Hepatocyte (in vitro differentiated cells): ENCODE data around the gene GSN.

Experiments used
- EZH2 ChIP-seq: fragments of 200-600 bp; sonication (generic); IDR thresholded peaks from 2 replicates; pipeline ENCODE4 v1.6.1; 2016; ENCODE audit warnings: antibody characterized with exemption, mild to moderate bottlenecking, borderline replicate concordance
- EZH2phosphoT487 ChIP-seq: fragments of 200-600 bp; sonication (generic); IDR thresholded peaks from one replicate; pipeline ENCODE4 v1.6.1; 2018; ENCODE audit warnings: antibody characterized with exemption, mild to moderate bottlenecking, low read depth, moderate library complexity; ENCODE audit not compliant: unreplicated experiment, severe bottlenecking
- TF ChIP-seq, protein P1 (sequence below): fragments of 200-600 bp; sonication (generic); IDR thresholded peaks from 2 replicates; pipeline ENCODE4 v1.5.1; 2016; ENCODE audit warnings: antibody characterized with exemption, mild to moderate bottlenecking; ENCODE audit not compliant: poor library complexity

DNA sequence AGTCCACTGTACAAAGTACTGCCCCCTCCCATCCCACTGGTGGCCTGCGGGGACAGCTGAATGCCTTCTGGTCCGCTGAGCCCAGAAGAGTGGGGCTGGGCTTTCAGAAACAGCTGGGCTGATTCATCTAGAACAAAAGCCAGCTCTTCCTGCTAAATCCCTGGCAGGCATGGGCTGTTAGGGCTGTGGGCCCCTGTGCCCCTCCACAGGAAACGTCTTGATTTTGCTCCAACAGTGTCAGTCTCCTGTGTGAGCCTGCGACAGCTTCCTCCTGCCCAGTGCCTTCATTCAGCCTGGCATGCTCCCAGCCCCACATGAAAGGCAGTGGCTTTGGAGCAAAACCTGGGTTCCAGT is 6.9 kb upstream of the GSN start:
- TF ChIP-seq, protein P1, sequence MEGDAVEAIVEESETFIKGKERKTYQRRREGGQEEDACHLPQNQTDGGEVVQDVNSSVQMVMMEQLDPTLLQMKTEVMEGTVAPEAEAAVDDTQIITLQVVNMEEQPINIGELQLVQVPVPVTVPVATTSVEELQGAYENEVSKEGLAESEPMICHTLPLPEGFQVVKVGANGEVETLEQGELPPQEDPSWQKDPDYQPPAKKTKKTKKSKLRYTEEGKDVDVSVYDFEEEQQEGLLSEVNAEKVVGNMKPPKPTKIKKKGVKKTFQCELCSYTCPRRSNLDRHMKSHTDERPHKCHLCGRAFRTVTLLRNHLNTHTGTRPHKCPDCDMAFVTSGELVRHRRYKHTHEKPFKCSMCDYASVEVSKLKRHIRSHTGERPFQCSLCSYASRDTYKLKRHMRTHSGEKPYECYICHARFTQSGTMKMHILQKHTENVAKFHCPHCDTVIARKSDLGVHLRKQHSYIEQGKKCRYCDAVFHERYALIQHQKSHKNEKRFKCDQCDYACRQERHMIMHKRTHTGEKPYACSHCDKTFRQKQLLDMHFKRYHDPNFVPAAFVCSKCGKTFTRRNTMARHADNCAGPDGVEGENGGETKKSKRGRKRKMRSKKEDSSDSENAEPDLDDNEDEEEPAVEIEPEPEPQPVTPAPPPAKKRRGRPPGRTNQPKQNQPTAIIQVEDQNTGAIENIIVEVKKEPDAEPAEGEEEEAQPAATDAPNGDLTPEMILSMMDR: no peak
- TF ChIP-seq EZH2: no peak
- no peak for TF ChIP-seq EZH2phosphoT487
